ENCODE measurements around the gene FAM120A.

Gene FAM120A

GRCh38 chr9:93473411-93473810 is 21.9 kb downstream of the FAM120A start:
- peak; percentile 29 for DNase-seq (ENCODE audit: low spot score)

GRCh38 chr9:93475108-93475507 is 23.6 kb downstream of the FAM120A start:
- DNase-seq (ENCODE audit: low spot score) = no peak

DNA sequence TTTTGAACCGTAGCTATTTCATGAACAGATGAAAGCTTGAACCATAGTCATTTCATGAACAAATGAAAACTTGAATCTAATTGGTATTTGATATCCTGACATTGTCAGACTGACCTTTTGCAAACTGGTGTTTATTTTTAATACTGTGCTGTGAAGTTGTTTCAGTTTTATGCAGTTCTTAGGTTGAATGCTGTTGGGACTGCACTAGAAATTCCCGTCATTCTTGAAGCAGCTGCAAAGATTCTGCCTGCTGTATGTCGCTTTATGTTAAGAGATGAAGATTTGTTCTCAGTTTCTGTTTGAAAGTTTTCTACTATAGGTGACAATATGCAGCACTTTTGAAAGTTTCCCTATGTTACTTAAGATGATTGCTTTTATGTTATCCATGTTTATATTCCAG is 24.4 kb downstream of the FAM120A start:
- DNase-seq (ENCODE audit: low spot score) = no peak

DNA sequence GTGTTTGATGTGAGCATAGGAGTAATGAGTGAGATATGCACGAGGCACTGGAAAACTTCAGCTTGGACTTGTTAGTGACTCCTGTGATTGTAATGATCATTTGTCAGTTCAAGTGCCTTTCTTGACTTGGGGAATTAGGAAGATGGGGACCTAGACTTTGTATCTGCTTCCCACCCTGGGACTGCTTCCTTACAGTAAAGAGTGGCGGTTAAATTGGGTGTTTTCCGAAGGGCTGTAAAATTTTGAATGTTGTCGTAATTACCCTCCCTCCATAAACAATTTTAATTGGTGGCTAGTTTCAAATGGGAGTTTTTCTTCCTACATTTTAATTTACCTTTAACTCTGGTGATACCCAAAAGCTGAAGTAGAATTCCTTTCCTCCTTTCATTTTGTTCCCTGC is 25.4 kb downstream of the FAM120A start:
- no peak for DNase-seq (ENCODE audit: low spot score)

GRCh38 chr9:93477397-93477796 is 25.9 kb downstream of the FAM120A start:
- no peak for DNase-seq (ENCODE audit: low spot score)

- peak; percentile 50 for DNase-seq (ENCODE audit: low spot score)
Observed at GRCh38 chr9:93479726-93480125, 28.2 kb downstream of the FAM120A start.

GRCh38 chr9:93480262-93480661 is 28.8 kb downstream of the FAM120A start:
- DNase-seq (ENCODE audit: low spot score) = no peak

DNA sequence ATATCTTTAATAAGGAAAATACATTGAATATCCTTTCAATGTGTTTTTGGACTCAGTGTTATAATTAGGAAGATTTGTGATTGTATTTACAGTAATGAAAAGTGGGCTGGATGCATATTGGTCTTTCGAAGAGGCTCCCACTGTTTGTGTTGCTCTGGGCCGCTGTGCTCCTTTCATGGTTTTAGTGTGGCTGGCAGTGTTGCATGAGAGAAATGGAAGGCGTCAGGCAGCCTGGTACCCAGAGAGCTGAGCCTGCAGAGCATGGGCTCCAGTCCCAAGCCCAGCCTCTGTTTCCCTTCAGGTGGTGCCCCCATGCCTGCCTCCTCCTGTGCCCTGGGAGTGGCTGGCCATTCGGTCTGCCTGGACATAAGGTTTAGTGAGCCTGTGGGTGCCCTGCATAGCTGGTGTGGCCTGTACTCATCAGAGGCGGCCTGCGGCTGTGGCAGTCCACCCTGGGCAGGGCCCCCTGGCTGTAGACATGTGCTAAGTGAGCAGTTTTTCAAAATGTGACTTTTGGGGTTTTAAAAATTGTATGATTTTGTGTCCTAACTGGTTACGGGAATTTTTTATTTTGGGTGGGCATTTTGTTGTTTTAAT is 29.3 kb downstream of the FAM120A start:
- DNase-seq (ENCODE audit: low spot score) = no peak

DNA sequence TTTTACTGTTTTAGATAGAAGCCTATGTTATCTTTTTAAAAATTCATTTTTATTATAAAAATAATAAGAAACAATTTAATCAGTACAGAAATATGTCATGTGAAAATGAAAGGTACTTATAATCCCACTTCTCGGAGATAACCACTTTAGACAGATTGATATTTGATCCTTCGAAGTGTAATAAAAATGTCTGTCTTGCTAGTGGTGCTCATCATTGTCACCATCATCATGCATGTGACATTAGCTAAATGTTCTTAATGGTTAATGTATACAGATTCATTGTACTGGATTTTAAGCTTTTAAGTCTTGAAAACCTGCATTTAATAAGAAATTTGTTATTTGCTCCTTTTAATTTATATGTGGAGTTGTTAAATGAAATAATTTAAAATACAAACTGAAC is 32.0 kb downstream of the FAM120A start:
- no peak for DNase-seq (ENCODE audit: low spot score)

DNA sequence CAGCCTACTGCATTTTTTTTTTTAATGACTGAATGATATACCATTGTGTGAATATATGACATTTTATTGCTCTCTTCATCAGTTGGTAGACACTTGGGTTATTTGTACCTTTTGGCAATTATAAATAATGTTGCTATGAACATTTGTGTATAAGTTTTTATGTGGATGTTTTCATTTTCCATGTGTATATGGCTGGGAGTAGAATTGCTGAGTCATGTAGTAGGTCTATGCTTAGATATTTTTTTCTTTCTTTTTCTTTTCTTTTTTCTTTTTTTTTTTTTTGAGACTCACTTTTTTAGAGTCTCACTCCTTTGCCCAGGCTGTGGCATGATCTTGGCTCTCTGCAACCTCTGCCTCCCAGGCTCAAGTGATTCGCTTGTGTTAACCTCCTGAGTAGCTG is 34.8 kb downstream of the FAM120A start:
- no peak for DNase-seq (ENCODE audit: low spot score)

- no peak for DNase-seq (ENCODE audit: low spot score)
Observed at GRCh38 chr9:93488244-93488643, 36.8 kb downstream of the FAM120A start.

DNA sequence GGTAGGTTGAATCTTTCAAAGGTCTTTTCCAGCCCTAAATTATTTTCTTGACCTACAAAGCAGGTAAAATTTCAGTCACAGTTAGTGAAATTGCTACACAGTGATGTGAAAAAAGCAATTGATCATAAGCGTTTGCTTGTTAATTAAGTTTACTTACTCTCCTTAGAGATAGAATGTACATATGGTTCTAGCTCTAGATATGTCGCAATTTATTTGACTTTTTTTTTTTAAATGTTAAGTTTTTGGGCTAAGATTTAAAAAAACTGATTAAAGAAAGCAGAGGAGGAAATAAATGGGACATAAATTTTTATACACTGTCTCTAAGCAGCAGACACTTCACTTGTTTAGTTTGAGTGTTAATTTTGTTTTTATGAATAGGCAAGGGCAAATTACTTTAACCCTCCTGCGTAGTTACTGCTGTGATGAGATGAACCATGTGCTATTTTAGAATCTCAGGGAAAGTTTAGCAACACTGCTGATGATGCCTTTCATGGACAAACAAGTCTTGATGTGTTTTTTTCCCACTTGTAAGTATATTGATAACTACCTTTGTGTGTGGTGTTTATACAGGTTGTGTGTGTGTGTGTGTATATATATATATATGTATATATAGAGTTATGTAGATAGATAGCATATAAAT is 40.2 kb downstream of the FAM120A start:
- no peak for DNase-seq (ENCODE audit: low spot score)

DNA sequence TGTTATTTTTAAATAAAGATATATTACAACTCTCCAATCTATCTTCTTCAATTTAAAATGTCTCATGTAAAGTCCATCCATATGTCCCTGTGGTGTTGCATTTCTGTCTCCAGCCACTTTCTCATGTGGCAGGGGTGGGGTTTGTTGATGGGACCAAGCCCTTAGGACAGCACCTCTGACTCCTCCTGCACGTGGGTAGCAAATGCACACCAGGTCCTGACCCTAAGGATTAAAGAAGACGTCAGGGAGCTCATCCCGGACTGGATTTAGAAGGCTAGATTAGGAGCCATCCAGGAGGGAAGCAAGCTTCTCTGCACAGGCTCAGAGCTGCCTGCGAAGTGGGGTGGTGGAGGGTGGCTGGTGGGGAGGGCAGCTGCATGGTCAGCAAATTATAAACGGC is 40.8 kb downstream of the FAM120A start:
- no peak for DNase-seq (ENCODE audit: low spot score)

GRCh38 chr9:93493949-93494348 is 42.5 kb downstream of the FAM120A start:
- no peak for DNase-seq (ENCODE audit: low spot score)

DNA sequence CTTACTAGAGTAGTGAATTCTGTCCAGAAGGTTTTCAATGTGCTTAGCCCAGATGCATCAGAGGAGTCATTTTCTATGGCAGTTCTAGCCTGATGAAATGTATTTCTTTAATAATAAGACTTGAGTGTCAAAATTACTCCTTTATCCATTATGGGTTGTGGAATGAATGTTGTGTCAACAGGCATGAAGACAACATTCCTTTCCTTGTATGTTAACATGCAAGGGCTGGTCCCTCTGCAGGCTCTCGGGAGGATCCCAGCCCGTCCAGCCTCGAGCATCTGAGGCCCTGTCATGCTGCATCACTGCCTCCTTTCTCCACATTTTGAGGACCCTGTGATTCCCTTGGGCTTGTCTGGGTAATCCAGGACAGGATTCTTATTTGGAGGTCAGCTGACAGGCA is 44.8 kb downstream of the FAM120A start:
- peak; percentile 44 for DNase-seq (ENCODE audit: low spot score)

GRCh38 chr9:93500571-93501298 is 49.2 kb downstream of the FAM120A start:
- no peak for DNase-seq (ENCODE audit: low spot score)

GRCh38 chr9:93501406-93501805 is 49.9 kb downstream of the FAM120A start:
- DNase-seq (ENCODE audit: low spot score) = peak; percentile 56

- DNase-seq (ENCODE audit: low spot score) = no peak
Observed at GRCh38 chr9:93503381-93503780, 51.9 kb downstream of the FAM120A start.

- no peak for DNase-seq (ENCODE audit: low spot score)
Observed at GRCh38 chr9:93505541-93506132, 54.2 kb downstream of the FAM120A start.

- no peak for DNase-seq (ENCODE audit: low spot score)
Observed at GRCh38 chr9:93507768-93508167, 56.3 kb downstream of the FAM120A start.

DNA sequence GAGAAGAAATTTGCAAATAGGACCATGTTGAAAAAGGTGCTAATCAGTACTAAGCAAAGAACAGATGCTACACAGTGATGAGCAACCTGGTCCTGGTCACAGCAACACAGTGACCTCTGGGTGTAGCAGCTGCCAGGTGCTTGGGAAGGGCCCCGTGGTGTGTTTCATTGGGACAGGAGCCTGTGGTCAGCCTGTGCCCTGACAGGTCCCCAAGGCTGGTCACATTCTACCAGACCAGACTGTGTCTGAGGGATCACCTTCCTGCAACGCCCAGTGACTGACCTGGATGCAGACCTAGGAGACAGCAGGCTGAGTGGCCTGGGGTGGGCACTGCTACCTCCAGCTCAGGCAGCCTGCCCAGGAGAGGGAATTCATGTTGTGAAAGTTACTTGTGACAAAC is 56.7 kb downstream of the FAM120A start:
- DNase-seq (ENCODE audit: low spot score) = no peak

- no peak for DNase-seq (ENCODE audit: low spot score)
Observed at GRCh38 chr9:93509084-93509483, 57.6 kb downstream of the FAM120A start.

DNA sequence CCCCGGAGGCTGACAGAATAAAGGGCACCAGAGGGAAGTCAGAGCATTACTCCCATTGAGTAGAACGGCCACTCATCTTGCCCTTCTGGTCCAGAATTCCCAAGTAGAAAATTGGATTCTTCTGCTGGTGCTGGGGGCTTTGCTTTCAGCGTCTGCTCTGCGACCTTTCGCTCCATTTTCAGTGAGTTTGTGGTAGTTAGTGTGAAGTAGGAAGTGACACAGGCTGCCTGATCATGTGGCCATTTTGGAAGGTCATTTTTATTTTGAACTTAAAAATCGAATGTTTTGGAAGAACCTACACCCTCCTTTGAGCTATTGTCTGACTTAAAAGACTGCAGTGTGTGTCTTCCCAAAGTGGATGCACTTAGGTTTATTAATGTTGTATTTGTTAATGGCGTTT is 58.6 kb downstream of the FAM120A start:
- DNase-seq (ENCODE audit: low spot score) = no peak

Data from AG20443 (cell line).